SKM-1 (cell line): ENCODE data around the gene INPP5A.
"Not testable (repeated sequence)": the region's sequence is repeated elsewhere in the genome, so short reads cannot be mapped to it uniquely, and the experiment has no call there.

Experiments
- DNase-seq: peaks from one replicate; lab custom pipeline; 2025; ENCODE audit not compliant: unreplicated experiment; lab: John Stamatoyannopoulos, UW

INPP5A gene

DNA sequence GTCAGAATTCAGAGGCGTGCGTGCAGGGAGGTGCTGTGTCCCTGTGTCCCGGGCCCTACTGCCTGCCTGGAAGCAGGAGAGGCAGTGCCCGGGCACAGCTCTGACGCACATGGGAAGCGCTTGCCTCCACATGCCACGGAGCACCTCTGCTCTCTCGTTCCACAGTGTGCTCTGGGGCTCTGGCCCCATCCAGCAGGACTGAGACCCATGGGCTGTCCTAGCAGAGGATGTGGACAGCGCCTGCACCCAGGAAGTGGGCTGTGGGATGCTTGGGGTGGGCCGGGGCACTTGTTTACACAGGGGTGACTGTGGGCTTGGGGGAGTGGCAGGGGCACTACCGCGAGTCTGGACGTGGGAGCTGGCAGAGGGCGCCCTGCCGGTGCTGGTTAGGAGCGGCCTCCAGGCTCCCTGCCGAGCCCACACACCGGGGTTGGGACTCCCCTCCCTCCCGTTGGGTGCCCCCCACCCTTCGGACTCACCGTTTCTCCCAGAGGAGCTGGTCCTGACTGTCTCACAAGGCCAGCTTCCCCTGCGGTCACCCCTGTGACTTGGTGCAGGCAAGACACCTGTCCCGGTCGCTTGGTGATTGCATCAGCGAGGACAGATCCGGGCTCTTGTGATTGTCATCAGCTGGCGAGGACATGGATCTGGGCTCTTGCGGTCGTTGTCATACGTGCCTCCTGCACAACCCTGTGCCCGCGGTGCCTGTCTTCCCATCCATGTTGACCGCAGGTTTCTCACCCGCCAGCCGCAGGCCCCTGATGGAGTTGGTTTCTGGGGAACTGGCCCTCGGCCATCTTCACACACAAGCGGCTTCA is 165.2 kb downstream of the INPP5A start:
- DNase-seq, result no peak

DNA sequence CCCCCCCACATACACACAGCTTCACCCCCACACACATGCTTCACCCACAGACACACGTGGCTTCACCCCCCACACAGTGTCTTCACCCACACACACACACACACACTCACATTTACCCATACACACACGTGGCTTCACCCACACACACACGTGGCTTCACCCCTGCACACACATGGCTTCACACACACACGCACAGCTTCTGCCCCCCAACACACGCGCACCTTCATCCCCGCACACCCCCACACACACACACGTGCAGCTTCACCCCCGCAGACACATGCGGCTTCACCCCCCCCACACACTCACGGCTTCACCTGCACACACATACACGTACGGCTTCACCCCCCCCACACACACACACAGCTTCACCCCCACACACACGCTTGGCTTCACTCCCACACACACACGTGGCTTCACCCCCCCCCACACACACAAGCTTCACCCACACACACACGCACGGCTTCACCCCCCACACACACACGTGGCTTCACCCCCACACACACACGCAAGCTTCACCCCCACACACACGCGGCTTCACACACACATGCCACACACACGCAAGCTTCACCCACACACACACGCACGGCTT is 165.9 kb downstream of the INPP5A start:
- DNase-seq, result no peak

DNA sequence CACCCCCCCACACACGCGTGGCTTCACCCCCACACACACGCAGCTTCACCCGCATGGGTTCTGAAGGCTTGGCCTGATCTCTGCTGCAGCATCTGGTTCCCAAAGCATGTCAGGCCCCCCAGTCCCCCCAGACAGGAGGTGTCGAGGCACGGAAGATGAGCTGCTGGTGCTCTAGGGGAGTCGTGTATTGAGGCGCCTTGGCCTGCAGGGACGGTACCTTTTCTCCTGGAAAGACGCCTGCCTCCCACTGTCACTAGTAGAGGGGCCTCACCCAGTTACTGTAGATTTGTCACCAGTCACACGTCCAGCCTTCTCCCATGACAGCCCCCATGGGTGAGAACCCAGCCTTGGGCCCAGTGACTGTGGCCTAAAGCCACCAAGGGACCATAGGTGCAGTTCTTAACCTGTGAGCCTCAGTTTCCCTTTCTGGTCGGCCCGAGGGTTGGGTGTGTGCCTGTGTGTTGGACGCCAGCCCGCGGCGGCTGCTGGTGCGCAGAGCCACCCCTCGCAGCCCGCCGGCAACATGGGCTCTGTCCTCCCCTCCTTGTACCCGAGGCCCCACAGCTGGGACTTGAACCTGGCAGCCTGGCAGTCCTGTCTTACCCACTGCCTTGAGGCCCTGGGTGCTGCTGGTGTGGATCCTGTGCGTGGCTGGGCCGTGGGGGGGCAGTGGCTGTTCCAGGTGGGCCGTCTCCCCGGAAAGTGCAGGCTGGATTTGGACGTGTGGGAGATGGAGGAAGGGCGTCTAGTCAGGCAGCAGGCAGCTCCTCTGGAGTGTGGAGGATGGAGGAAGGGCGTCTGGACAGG is 166.6 kb downstream of the INPP5A start:
- no peak for DNase-seq

DNA sequence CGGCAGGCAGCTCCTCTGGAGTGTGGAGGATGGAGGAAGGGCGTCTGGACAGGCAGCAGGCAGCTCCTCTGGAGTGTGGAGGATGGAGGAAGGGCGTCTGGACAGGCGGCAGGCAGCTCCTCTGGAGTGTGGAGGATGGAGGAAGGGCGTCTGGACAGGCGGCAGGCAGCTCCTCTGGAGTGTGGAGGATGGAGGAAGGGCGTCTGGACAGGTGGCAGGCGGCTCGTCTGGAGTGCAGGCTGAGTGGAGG is 167.2 kb downstream of the INPP5A start:
- DNase-seq, result not testable (repeated sequence)

DNA sequence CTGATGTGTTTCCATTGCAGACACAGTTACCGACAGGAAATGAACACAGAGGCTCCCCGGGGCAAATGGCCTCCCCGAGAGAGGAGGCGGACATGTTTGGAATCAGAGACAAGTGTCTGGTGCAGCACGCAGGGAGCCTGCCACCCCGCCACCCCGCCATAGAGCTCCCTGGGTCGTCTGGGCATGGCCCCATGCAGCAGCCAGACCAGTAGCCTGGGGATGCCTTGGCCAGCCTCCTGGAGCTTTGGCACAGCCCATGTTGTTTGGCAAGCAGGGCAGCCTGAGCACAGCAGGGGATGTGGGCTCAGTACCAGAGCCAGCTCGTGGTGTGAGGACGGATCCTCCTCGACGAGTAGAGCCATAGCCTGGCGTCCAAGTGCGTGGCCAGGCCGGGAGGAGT is 167.6 kb downstream of the INPP5A start:
- no peak for DNase-seq

DNA sequence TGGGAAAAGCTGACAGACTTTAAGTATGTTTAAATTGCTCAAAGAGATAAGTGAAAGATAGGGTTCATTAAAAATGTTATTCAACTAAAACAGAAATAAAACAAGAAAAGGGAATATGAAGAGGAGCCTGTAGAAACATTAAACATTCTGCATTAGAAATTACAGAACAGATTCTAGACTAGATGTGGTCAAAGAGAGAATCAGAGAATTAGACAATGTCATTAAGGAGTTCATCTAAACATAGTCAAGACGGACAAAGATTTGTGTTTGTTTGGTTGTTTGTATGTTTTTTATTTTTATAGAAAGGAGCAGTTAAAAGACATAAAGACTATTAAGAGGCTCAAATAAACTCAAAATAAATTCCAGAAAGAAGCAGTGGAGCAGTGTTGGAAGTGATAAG is 168.4 kb downstream of the INPP5A start:
- no peak for DNase-seq

DNA sequence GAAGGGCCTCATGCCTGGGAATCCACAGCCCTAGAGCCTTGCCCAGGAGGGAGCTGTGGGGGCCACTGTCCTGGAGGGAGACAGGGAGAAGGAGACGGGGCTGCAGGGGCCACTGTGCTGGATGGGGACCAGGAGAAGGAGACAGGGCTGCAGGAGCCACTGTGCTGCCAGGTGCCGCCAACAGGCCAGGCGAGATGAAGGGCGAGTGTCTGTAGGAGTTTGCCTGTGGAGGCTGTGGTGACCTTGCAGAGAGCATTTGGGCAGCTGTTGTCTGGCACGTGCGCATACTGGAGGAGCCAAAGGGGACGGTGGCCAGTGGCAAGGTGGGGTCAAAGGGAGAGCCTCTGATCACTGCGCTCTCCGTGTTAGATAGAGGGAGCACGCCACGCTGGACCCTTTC is 169.1 kb downstream of the INPP5A start:
- DNase-seq, result no peak

DNA sequence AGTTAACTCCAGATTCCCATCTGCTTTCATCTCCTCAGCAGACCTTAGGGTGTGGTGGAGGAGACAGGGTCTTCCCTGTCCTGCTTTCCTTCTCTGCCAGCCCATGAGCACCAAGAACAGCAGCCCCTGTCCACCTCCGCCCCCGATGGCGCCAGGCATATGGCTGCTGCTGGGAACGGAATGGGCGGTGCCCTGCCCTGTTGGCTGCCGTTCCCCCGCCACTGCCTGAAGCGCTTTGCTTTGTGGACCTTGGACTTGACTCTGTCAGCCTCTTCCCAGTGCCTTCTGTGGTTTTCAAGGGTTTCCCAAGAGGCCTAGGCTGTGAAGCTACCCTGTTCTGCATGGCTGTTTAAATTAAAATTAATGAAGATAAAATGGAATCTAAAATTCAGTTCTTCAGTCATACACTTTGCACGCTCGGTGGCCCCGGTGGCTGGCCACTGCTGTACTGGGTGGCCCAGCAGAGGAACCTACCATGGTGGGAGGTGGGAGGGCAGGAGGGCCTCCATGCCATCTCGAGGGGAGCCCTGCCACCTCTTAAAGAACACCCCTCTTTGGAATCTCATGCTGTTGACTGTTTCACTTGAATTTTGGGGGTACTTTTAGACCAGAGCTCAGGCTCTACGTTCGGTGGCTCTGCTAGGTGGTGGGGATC is 169.7 kb downstream of the INPP5A start:
- DNase-seq, result no peak

DNA sequence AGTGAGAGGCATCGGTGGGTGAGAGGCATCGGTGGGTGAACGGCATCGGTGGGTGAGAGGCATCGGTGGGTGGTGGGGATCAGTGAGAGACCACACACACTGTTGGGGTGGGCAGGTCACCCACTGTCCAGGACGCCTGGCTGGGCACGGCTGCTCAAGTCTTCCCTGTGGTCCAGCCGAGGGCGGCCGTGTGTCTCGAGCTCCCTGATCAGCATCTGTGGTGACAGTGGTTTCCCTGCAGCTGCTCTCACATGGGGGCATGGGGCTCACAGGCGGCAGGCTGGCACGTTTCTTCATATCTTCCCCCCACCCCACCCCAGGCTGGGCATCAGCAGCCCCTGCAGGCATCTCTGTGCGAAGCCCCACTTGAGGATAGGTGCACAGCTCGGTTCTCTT is 170.2 kb downstream of the INPP5A start:
- no peak for DNase-seq

DNA sequence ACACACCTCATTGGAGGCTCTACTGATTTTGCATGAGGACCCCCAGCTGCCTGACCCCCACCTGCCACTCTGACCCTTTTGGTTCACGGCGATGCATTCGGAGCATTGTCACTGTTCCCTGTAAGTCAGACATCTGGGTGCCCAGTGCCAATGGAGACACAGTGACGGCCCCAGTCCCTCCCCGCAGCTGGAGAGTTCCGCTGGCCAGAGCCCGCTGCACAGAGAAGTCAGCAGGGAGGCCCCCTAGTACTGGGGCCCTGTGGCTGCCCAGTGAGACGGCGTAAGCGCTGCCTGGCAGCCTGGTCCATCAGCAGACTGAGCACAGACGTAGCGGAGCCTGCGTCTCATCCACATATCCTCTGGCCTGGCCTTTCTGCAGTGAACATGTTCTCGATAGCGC is 170.9 kb downstream of the INPP5A start:
- no peak for DNase-seq

DNA sequence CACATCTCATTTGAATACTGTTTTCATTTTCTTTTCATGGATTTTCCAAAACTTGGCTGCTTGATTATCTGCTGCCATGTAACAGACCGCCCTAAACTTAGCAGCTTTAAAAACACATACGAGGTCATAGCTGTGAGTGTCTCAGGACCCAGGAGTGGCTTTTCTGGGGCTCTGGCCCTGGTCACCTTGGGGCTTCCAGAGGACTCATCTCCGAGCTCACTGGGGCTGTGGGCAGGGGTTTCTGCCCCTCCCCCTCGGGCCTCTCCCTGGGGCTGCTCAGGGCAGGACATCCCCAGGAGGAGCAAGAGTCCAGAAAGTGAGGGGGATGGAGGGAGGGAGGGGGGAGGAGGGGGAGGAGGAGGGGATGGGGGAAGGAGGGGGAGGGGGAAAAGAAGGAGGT is 171.3 kb downstream of the INPP5A start:
- no peak for DNase-seq

DNA sequence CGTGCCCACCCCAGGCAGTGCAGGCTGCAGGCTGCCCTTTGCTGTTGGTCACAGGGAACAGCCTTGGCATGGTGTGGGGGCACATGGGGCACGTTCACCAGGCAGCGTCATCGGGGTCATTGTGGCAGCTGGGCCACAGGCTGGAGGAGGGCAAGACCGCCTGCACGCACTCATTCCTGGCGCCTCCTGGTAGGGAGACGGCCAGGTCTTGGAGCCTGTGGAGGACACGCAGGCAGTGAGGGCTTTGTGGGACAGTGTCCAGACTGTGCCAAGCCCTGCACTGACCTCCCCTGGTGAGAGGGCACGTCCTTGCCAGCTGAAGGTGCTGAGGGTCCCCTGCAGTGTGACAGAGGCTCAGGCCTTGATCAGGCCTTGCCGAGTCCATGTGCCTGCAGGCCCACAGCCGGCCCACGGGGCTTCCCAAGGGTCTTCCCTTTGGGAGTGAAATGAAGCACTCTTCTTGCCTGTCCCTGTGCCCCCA is 171.9 kb downstream of the INPP5A start:
- no peak for DNase-seq

DNA sequence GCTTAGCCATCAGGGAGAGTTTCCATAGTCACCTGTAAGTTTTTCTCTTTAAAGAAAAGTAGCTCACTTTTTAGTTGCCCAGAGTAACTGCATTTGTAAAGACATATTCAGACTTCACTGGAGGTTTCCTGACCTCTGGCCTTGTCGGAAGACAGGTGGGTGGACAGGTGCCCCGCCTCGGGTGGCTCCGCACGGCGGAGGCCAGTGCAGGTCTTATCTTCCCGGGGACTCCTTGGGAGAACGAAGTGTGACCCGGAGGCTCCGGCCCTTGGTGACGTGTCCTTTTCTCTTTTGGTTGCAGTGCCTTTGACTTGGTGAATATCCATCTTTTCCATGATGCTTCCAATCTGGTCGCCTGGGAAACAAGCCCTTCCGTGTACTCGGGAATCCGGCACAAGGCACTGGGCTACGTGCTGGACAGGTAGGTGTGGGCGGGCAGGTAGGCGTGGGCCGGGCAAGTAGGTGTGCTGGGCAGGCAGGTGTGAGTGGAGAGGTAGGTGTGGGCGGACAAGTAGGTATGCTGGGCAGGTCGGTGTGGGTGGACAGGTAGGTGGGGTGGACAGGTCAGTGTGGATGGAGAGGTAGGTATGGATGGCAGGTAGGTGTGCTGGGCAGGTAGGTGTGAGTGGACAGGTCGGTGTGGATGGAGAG is 172.6 kb downstream of the INPP5A start:
- no peak for DNase-seq

DNA sequence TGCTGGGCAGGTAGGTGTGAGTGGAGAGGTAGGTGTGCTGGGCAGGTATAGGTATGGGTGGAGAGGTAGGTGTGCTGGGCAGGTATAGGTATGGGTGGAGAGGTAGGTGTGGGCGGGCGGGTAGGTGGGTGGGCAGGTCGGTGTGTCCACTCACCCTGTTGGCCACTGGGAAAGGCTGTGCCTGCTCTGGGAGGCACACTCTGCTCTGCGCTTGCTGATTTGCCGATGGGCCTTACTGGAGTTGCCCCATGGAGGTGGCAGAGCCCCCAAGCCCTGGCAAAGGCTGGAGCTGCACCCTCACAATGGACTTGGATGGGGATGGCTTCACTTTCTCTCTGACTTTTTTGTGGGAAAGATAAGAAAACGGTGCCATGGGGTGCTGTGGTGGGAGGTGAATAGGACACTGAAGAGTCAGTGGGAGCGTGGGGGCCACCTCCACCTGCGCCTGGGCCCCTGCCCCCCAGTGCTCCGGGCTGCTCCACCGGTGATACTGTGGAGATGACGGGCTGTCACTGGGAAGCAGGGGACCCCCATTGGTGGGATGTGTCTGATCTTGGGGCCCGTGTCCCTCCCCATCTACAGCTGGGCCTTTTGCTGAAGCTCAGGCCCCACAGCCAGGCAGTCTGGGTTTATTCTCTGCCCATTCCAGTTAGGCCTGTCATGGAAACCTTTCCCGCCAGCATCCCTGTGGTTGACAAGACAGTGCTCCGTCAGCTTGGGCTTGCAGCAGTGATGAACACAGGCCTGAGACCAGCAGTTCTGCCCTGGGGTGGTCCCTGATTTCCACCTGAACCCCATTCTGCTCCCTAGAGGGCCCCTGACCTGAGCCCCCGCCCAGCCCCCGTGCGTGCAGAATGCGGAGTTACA is 173.4 kb downstream of the INPP5A start:
- no peak for DNase-seq

DNA sequence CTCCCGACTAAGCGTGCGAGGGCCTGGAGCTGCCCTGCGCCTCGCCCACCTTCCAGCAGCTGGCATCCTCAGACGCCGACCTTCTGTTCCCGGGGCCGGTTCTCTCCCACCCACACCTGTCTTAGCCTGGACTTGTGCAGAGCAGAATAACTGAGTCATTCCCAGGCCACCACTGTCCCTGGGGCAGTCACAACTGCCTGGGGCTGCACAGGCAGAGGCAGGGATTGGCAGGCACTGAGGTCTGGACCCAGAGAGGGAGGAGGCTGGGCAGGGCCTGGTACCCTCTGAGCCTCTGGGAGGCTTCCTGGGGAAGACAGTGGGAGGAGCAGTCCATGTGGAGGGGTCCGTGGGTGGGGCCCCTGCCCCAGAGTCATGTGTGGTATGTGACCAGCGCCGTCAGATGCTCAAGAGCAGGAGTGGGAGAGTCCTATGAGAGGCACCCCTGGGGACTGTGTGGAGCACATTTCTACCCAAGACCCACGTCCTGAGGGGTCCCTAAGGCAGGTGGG is 174.1 kb downstream of the INPP5A start:
- DNase-seq, result no peak

DNA sequence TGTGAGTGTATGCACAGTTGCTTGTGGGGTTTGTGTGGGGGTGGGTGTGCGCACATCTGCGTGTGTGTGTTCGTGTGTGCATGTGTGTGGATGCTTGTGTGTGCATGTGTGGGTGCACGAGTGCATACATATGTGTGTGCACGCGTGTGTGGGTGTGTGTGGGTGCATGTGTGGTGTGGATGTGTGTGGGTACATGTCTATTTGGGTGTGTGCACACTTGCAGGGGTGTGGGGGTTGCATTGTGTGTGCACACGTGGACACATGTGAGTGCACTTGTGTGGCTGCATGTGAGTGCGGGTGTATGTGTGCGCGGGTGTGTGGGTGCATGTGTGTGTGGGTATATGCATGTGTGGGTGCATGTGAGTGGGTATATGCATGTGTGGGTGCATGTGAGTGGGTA is 174.7 kb downstream of the INPP5A start:
- no peak for DNase-seq

DNA sequence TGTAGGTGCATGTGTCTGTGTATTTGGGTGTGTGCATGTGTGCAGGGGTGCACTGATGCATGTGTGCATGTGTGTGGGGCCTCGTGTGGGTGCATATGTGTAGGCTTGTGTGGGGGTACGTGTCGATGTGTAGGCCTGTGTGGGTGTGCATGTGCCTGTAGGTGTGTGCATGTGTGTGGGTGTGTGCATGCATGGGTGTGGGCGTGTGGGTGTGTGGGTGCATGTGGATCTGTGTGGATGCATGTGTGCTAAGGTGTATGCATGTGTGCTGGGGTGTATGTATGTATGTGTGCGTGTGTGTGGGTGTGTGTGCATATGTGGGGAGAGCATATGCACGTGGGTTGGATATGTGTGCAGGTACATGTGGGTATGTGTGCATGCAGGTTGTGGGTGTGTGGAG is 175.2 kb downstream of the INPP5A start:
- no peak for DNase-seq

DNA sequence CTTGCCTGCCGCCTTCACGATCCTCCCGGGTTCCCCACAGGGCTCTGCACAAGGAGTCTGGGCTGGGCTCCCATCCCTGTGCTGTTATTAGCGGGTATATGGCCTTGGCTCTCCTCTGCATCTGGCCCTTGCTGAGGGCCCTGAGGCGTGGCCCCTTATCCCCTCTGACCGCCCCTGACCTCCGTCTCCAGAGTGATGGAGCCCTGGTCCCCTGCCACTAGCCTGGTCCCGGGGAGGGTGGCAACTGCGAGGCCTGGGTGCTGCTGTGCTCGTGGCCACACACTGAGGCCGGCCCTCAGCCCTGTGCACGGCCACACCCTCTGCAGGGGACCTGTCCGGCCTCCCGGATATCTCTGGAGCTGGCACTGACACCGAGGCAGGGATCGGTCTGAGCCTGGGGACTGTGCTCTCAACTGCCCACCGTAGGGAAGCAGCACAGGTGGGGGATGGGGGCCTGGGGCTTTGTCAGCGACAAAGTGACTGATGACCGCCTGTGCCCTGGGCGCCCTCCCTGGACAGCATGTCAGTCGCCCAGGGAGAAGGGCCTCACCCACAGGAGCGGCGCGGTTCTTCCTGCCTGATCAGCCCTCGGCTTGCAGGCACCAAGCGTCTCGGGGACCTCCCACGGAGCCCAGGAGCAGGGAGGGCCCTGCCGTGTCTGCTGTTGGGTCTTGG is 176.0 kb downstream of the INPP5A start:
- DNase-seq, result no peak
